ENCODE measurements around the gene MAD1L1.

- no peak for TF ChIP-seq POLR2AphosphoS5 (IDR thresholded peaks at IDR 0.05; ENCODE audit: insufficient read depth, low read depth, low read length)
- TF ChIP-seq POLR2A (IDR thresholded peaks at IDR 0.05; ENCODE audit: low read depth, low read length) = no peak
- TF ChIP-seq CTCF (IDR thresholded peaks at IDR 0.05; ENCODE audit: extremely low read depth in 1 of 2, insufficient read depth in 1 of 2, low read depth in 1 of 2, low read length in 2 of 2) = no peak
- no peak for TF ChIP-seq EZH2 (IDR thresholded peaks at IDR 0.05; ENCODE audit: borderline replicate concordance, low read depth, low read length, severe bottlenecking)
Observed at GRCh38 chr7:1807821-1808600, 424.7 kb downstream of the MAD1L1 start.
